ENCODE results near the gene OR2AG1. TPM values are rescaled to one million over a fixed set of nuclear protein-coding genes. Genes with fewer than 3 reads are reported as not detected.

The OR2AG1 gene
- total and polyA plus RNA-seq, 2 donors (not counting 1 experiment from before 2014, with no cell fraction given), result not detected

DNA sequence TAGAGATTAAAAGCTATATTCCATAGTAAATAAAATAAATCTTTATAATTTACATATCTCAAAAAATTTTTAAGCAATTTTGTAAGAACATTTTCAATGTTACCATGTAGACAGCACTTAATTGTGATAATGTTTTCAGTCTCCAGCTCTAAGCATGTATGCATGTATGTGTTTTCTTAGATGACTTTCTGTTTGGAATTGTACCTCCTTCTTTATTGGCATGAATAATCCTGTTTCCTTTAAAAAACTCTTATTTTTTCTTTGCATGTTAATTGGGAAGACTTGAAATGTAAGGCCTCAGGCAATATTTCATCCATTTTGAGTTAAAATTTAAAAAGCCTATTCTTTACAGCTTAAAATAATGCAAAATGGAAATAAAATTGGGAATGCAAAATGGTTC lies 2.0 kb upstream of the OR2AG1 start:
- TF ChIP-seq EZH2 (IDR thresholded peaks at IDR 0.05; ENCODE audit: low read length, missing control alignments), result no peak
- TF ChIP-seq, protein P1, sequence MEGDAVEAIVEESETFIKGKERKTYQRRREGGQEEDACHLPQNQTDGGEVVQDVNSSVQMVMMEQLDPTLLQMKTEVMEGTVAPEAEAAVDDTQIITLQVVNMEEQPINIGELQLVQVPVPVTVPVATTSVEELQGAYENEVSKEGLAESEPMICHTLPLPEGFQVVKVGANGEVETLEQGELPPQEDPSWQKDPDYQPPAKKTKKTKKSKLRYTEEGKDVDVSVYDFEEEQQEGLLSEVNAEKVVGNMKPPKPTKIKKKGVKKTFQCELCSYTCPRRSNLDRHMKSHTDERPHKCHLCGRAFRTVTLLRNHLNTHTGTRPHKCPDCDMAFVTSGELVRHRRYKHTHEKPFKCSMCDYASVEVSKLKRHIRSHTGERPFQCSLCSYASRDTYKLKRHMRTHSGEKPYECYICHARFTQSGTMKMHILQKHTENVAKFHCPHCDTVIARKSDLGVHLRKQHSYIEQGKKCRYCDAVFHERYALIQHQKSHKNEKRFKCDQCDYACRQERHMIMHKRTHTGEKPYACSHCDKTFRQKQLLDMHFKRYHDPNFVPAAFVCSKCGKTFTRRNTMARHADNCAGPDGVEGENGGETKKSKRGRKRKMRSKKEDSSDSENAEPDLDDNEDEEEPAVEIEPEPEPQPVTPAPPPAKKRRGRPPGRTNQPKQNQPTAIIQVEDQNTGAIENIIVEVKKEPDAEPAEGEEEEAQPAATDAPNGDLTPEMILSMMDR (conservative IDR thresholded peaks at IDR 0.05 in 1 of 2, IDR thresholded peaks at IDR 0.05 in 1 of 2; ENCODE audit: low read depth in 1 of 2, low read length in 2 of 2), result no peak

DNA sequence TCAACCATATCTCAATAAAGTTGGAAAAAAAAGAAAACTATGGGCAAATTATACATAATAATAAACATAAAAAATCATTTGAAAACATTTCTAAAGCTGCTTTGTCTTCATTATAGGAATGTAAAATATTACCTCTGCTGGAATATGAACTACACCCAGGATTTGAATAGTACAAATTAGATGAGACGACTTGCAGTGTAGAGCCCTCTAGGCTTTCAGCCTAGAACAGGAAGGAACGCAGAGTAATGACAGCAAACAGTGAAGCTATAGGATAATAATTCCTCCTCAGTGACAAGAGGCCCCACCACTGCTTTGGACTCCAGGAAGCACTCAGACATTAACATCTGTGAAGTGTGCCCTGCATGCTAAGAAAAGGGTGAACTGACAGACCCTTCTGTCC lies 7.7 kb downstream of the OR2AG1 start:
- TF ChIP-seq, protein P1 (conservative IDR thresholded peaks at IDR 0.05 in 1 of 2, IDR thresholded peaks at IDR 0.05 in 1 of 2; ENCODE audit: low read depth in 1 of 2, low read length in 2 of 2), result no peak
- no peak for TF ChIP-seq EZH2 (IDR thresholded peaks at IDR 0.05; ENCODE audit: low read length, missing control alignments)
- DNase-seq (ENCODE audit: low read depth in 2 of 2), result no peak
- Histone ChIP-seq H2AFZ (ENCODE audit: low read length) (no peak overlapping the region), H3K27ac (ENCODE audit: insufficient read depth, low read length) (no peak overlapping the region), H3K36me3 (ENCODE audit: control insufficient read depth, insufficient read depth, low read length) (no peaks in the 10 kb centered on the region), H3K4me2 (ENCODE audit: extremely low read depth, insufficient read depth, low read length) (no peak overlapping the region), H3K27me3 (ENCODE audit: control insufficient read depth, insufficient read depth, low read length) (no peaks in the 10 kb centered on the region), H3K9me3 (ENCODE audit: control insufficient read depth, insufficient read depth, low read depth, low read length) (no peaks in the 10 kb centered on the region), H3K4me1 (ENCODE audit: control insufficient read depth, extremely low read depth, insufficient read depth, low read length) (no peaks in the 10 kb centered on the region), H3K9ac (ENCODE audit: insufficient read depth, low read length) (no peak overlapping the region), H3K4me3 (replicated peaks in 1 of 4; ENCODE audit: control extremely low read depth in 1 of 4, insufficient read depth in 1 of 4, low read depth in 3 of 4, low read length in 4 of 4) (no peak overlapping the region), H4K20me1 (ENCODE audit: control insufficient read depth, extremely low read depth, insufficient read depth, low read length) (no peaks in the 10 kb centered on the region), H3K79me2 (ENCODE audit: control insufficient read depth, insufficient read depth, low read length) (no peaks in the 10 kb centered on the region)

More for the DNA sequence above, 2.0 kb upstream of the OR2AG1 start:
- Histone ChIP-seq H3K27ac (ENCODE audit: insufficient read depth, low read length) (no peak overlapping the region), H3K79me2 (ENCODE audit: control insufficient read depth, insufficient read depth, low read length) (no peaks in the 10 kb centered on the region), H3K27me3 (ENCODE audit: control insufficient read depth, insufficient read depth, low read length) (no peaks in the 10 kb centered on the region), H2AFZ (ENCODE audit: low read length) (no peak overlapping the region), H3K36me3 (ENCODE audit: control insufficient read depth, insufficient read depth, low read length) (no peaks in the 10 kb centered on the region), H3K4me2 (ENCODE audit: extremely low read depth, insufficient read depth, low read length) (no peak overlapping the region), H3K9ac (ENCODE audit: insufficient read depth, low read length) (no peak overlapping the region), H3K4me3 (replicated peaks in 1 of 4; ENCODE audit: control extremely low read depth in 1 of 4, insufficient read depth in 1 of 4, low read depth in 3 of 4, low read length in 4 of 4) (no peak overlapping the region), H3K9me3 (ENCODE audit: control insufficient read depth, insufficient read depth, low read depth, low read length) (no peaks in the 10 kb centered on the region), H4K20me1 (ENCODE audit: control insufficient read depth, extremely low read depth, insufficient read depth, low read length) (no peaks in the 10 kb centered on the region), H3K4me1 (ENCODE audit: control insufficient read depth, extremely low read depth, insufficient read depth, low read length) (no peaks in the 10 kb centered on the region)
- DNase-seq (ENCODE audit: low read depth in 2 of 2), result no peak

DNA sequence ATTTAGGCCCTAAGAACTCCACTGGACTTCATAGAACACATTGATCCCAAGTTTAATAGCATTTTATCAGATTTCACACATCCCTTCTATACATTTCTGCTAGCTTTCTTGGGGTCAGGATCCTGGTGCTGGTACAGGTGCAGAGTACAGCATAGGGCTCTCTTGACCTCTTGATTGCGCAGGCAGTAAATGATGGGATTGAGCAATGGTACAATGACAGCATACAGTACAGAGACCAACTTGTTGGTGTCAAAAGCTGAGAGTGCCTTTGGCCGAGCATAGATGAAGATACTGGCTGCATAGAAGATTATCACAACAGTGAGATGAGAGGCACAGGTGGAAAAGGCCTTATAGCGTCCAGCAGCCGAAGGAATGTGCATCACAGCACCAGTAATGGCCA lies 11.8 kb downstream of the OR2AG1 start:
- Histone ChIP-seq H3K27me3 (ENCODE audit: control insufficient read depth, insufficient read depth, low read length) (no peaks in the 10 kb centered on the region), H3K4me2 (ENCODE audit: extremely low read depth, insufficient read depth, low read length) (no peak overlapping the region), H2AFZ (ENCODE audit: low read length) (no peak overlapping the region), H3K27ac (ENCODE audit: insufficient read depth, low read length) (no peak overlapping the region), H3K4me3 (replicated peaks in 1 of 4; ENCODE audit: control extremely low read depth in 1 of 4, insufficient read depth in 1 of 4, low read depth in 3 of 4, low read length in 4 of 4) (no peak overlapping the region), H3K9me3 (ENCODE audit: control insufficient read depth, insufficient read depth, low read depth, low read length) (no peaks in the 10 kb centered on the region), H3K36me3 (ENCODE audit: control insufficient read depth, insufficient read depth, low read length) (no peaks in the 10 kb centered on the region), H4K20me1 (ENCODE audit: control insufficient read depth, extremely low read depth, insufficient read depth, low read length) (no peaks in the 10 kb centered on the region), H3K9ac (ENCODE audit: insufficient read depth, low read length) (no peak overlapping the region), H3K79me2 (ENCODE audit: control insufficient read depth, insufficient read depth, low read length) (no peaks in the 10 kb centered on the region), H3K4me1 (ENCODE audit: control insufficient read depth, extremely low read depth, insufficient read depth, low read length) (no peaks in the 10 kb centered on the region)
- no peak for DNase-seq (ENCODE audit: low read depth in 2 of 2)
- no peak for TF ChIP-seq EZH2 (IDR thresholded peaks at IDR 0.05; ENCODE audit: low read length, missing control alignments)
- TF ChIP-seq, protein P1 (conservative IDR thresholded peaks at IDR 0.05 in 1 of 2, IDR thresholded peaks at IDR 0.05 in 1 of 2; ENCODE audit: low read depth in 1 of 2, low read length in 2 of 2), result no peak

All from fibroblast of lung (primary cell).